ENCODE measurements around the gene DOCK9.

DOCK9 gene

DNA sequence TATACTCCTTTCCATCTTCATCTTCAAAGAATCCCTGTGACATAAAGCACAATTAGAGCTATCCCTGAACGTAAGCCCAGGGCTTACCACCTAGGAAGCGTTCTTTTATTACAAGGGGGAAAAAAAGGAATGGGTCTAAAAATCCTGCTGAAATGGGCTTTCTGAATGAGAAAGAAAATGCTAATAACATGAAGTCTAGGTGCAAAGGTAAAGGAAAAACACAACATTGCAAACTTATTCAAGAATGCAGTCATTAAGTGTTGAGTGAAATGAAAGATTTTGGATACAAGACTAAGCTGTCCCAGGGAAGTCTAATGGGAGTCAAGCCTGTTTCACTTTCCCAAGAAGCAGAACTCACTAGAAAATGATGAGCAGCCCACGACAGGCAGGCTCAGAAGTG, 170.1 kb downstream of the DOCK9 start:
- H2BK5ac ChIP-seq (ENCODE audit: low read depth, low read length, poor library complexity, severe bottlenecking), result no peak overlapping the region
- H2BK12ac ChIP-seq (ENCODE audit: low read length in 2 of 2), result no peak overlapping the region
- no peak overlapping the region for H3K18ac ChIP-seq (ENCODE audit: low read depth in 1 of 2, low read length in 2 of 2)
- no peak overlapping the region for H3K4me3 ChIP-seq (ENCODE audit: insufficient read depth in 1 of 2, low read depth in 1 of 2, low read length in 2 of 2)
- DNase-seq, result no peak
- no peak overlapping the region for H3K14ac ChIP-seq (ENCODE audit: low read length in 2 of 2)
- no peak overlapping the region for H2AK5ac ChIP-seq (ENCODE audit: low read length, severe bottlenecking)
- H2AFZ ChIP-seq (ENCODE audit: low read depth, low read length), result no peak overlapping the region
- H2BK120ac ChIP-seq (ENCODE audit: low read depth, low read length), result no peak overlapping the region
- H3K9me3 ChIP-seq (ENCODE audit: control insufficient read depth, low read length), result no peaks in the 10 kb centered on the region
- H3K4ac ChIP-seq (ENCODE audit: low read depth in 1 of 2, low read length in 2 of 2), result no peak overlapping the region
- no peak overlapping the region for H3K23ac ChIP-seq (ENCODE audit: low read length in 2 of 2)
- peaks cover 17 to 28% of the 10 kb centered on the region in 2 experiments for H3K36me3 ChIP-seq (ENCODE audit: control insufficient read depth in 1 of 2, insufficient read depth in 2 of 2, low read depth in 1 of 2, low read length in 2 of 2)
- no peaks in the 10 kb centered on the region for H3K4me1 ChIP-seq (ENCODE audit: control insufficient read depth, insufficient read depth, low read depth, low read length)
- H3K27me3 ChIP-seq (ENCODE audit: control insufficient read depth in 1 of 2, insufficient read depth in 1 of 2, low read length in 2 of 2), result no peaks in the 10 kb centered on the region
- no peak overlapping the region for H2BK15ac ChIP-seq (ENCODE audit: low read depth, poor library complexity, severe bottlenecking)
- H3K9ac ChIP-seq (ENCODE audit: low read length), result no peak overlapping the region
- H3K79me1 ChIP-seq (replicated peaks; ENCODE audit: low read length, poor library complexity, severe bottlenecking), result peaks cover 1% of the 10 kb centered on the region
- no peak overlapping the region for H3K4me2 ChIP-seq (ENCODE audit: low read length, poor library complexity, severe bottlenecking)
- H4K8ac ChIP-seq (ENCODE audit: low read length), result no peak overlapping the region
- 75% methylated on average over 3 of the region's 3 CpGs for WGBS
- H3K27ac ChIP-seq (ENCODE audit: low read length, poor library complexity, severe bottlenecking), result no peak overlapping the region
- no peak overlapping the region for H4K91ac ChIP-seq (ENCODE audit: low read length)

DNA sequence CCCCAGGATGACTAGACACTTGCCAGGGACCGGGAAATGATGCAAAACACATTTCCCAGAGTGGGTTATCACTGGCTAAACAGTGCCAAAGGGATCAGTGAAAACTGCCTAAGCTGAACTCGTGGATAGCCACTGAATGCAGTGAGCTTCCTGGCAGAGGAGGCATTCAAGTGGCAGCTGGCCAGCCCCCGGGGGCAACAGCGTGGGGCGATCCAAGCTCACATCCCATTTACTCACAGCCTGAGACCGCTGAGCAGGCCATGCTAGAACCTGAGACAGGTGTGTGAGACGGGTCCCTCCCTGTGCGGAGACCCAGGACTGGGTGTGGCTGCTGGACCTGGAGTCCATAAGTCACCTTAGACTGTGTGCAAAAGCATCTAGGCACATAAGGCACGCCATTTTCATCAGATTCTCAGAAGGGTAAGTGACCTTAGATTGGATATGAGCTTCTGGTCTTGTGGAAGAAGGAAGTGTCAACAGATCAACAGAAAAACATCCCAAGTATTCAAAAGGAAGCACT, 173.5 kb downstream of the DOCK9 start:
- Histone ChIP-seq H3K14ac (ENCODE audit: low read length in 2 of 2) (no peak overlapping the region), H4K91ac (ENCODE audit: low read length) (no peak overlapping the region), H3K4me3 (ENCODE audit: insufficient read depth in 1 of 2, low read depth in 1 of 2, low read length in 2 of 2) (no peak overlapping the region), H3K4me1 (ENCODE audit: control insufficient read depth, insufficient read depth, low read depth, low read length) (no peaks in the 10 kb centered on the region), H3K18ac (ENCODE audit: low read depth in 1 of 2, low read length in 2 of 2) (no peak overlapping the region), H3K79me1 (replicated peaks; ENCODE audit: low read length, poor library complexity, severe bottlenecking) (peaks cover 1% of the 10 kb centered on the region), H3K4me2 (ENCODE audit: low read length, poor library complexity, severe bottlenecking) (no peak overlapping the region), H3K36me3 (ENCODE audit: control insufficient read depth in 1 of 2, insufficient read depth in 2 of 2, low read depth in 1 of 2, low read length in 2 of 2) (peaks cover 13 to 37% of the 10 kb centered on the region in 2 experiments), H3K9ac (ENCODE audit: low read length) (no peak overlapping the region), H2BK12ac (ENCODE audit: low read length in 2 of 2) (no peak overlapping the region), H3K23ac (ENCODE audit: low read length in 2 of 2) (no peak overlapping the region), H2AK5ac (ENCODE audit: low read length, severe bottlenecking) (no peak overlapping the region), H4K8ac (ENCODE audit: low read length) (no peak overlapping the region), H3K4ac (ENCODE audit: low read depth in 1 of 2, low read length in 2 of 2) (no peak overlapping the region), H3K27ac (ENCODE audit: low read length, poor library complexity, severe bottlenecking) (no peak overlapping the region), H2BK120ac (ENCODE audit: low read depth, low read length) (no peak overlapping the region), H3K9me3 (ENCODE audit: control insufficient read depth, low read length) (no peaks in the 10 kb centered on the region), H2BK15ac (ENCODE audit: low read depth, poor library complexity, severe bottlenecking) (no peak overlapping the region), H2AFZ (ENCODE audit: low read depth, low read length) (no peak overlapping the region), H2BK5ac (ENCODE audit: low read depth, low read length, poor library complexity, severe bottlenecking) (no peak overlapping the region), H3K27me3 (ENCODE audit: control insufficient read depth in 1 of 2, insufficient read depth in 1 of 2, low read length in 2 of 2) (no peaks in the 10 kb centered on the region)
- WGBS, result 87% methylated on average over 9 of the region's 9 CpGs
- DNase-seq, result no peak

DNA sequence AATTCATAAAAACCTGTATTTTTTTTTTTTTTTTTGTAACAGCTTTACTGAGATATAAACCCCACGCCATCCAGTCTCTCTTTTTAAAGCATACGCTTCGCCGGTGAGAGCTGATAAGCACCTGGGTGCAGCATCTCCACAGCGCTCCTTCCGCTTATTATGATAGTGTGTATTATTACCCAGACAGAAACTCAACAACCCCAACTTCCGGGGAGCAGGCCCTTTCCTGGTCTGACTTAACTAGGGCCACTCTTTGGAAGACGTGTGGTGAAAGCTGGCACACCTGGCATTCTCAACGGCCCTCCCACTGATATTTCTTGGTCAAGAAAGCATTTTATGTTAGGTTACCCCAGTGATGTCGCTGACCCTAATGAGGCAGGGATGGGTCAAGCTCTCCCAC, 173.9 kb downstream of the DOCK9 start:
- WGBS, result 98% methylated on average over 9 of the region's 10 CpGs

DNA sequence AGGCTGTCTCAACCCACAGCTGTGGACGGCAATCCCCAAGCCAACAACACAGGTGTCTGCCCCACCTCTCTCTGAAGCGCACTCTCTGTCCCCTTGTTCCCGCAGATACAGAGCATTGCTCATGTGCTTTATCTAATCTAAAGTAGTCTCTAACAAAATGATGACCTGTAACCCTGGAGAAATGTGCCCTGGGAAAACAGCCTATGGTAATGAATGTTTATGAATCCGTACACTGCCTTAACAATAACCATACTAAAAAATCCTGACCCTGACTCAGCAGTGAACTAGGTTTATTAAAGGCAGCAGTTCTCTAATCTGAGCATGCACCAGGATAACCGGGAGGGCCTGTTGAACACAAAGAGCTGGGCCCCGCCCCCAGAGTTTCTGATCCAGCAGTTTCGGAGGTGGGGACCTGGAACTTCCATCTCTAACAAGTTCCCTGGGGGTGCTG, 174.7 kb downstream of the DOCK9 start:
- H3K4me1 ChIP-seq (ENCODE audit: control insufficient read depth, insufficient read depth, low read depth, low read length), result no peaks in the 10 kb centered on the region
- H2BK12ac ChIP-seq (ENCODE audit: low read length in 2 of 2), result no peak overlapping the region
- 88% methylated on average over 7 of the region's 7 CpGs for WGBS
- H3K9me3 ChIP-seq (ENCODE audit: control insufficient read depth, low read length), result no peaks in the 10 kb centered on the region
- H3K23ac ChIP-seq (ENCODE audit: low read length in 2 of 2), result no peak overlapping the region
- H2BK120ac ChIP-seq (ENCODE audit: low read depth, low read length), result no peak overlapping the region
- H3K4me2 ChIP-seq (ENCODE audit: low read length, poor library complexity, severe bottlenecking), result no peak overlapping the region
- H3K4me3 ChIP-seq (ENCODE audit: insufficient read depth in 1 of 2, low read depth in 1 of 2, low read length in 2 of 2), result no peak overlapping the region
- DNase-seq, result no peak
- H3K27me3 ChIP-seq (ENCODE audit: control insufficient read depth in 1 of 2, insufficient read depth in 1 of 2, low read length in 2 of 2), result no peaks in the 10 kb centered on the region
- H2AK5ac ChIP-seq (ENCODE audit: low read length, severe bottlenecking), result no peak overlapping the region
- no peak overlapping the region for H2BK15ac ChIP-seq (ENCODE audit: low read depth, poor library complexity, severe bottlenecking)
- peaks cover 10 to 41% of the 10 kb centered on the region in 2 experiments for H3K36me3 ChIP-seq (ENCODE audit: control insufficient read depth in 1 of 2, insufficient read depth in 2 of 2, low read depth in 1 of 2, low read length in 2 of 2)
- H2BK5ac ChIP-seq (ENCODE audit: low read depth, low read length, poor library complexity, severe bottlenecking), result no peak overlapping the region
- H3K79me1 ChIP-seq (replicated peaks; ENCODE audit: low read length, poor library complexity, severe bottlenecking), result peaks cover 1% of the 10 kb centered on the region
- H3K27ac ChIP-seq (ENCODE audit: low read length, poor library complexity, severe bottlenecking), result no peak overlapping the region
- H4K91ac ChIP-seq (ENCODE audit: low read length), result no peak overlapping the region
- no peak overlapping the region for H3K14ac ChIP-seq (ENCODE audit: low read length in 2 of 2)
- H3K18ac ChIP-seq (ENCODE audit: low read depth in 1 of 2, low read length in 2 of 2), result no peak overlapping the region
- H2AFZ ChIP-seq (ENCODE audit: low read depth, low read length), result no peak overlapping the region
- no peak overlapping the region for H3K9ac ChIP-seq (ENCODE audit: low read length)
- H3K4ac ChIP-seq (ENCODE audit: low read depth in 1 of 2, low read length in 2 of 2), result no peak overlapping the region
- H4K8ac ChIP-seq (ENCODE audit: low read length), result no peak overlapping the region

More for the DNA sequence above, 173.9 kb downstream of the DOCK9 start:
- Histone ChIP-seq H3K4ac (ENCODE audit: low read depth in 1 of 2, low read length in 2 of 2) (no peak overlapping the region), H3K23ac (ENCODE audit: low read length in 2 of 2) (no peak overlapping the region), H3K4me2 (ENCODE audit: low read length, poor library complexity, severe bottlenecking) (no peak overlapping the region), H3K4me1 (ENCODE audit: control insufficient read depth, insufficient read depth, low read depth, low read length) (no peaks in the 10 kb centered on the region), H3K9ac (ENCODE audit: low read length) (no peak overlapping the region), H3K18ac (ENCODE audit: low read depth in 1 of 2, low read length in 2 of 2) (no peak overlapping the region), H2BK15ac (ENCODE audit: low read depth, poor library complexity, severe bottlenecking) (no peak overlapping the region), H3K36me3 (ENCODE audit: control insufficient read depth in 1 of 2, insufficient read depth in 2 of 2, low read depth in 1 of 2, low read length in 2 of 2) (peaks cover 10 to 34% of the 10 kb centered on the region in 2 experiments), H4K91ac (ENCODE audit: low read length) (no peak overlapping the region), H3K27ac (ENCODE audit: low read length, poor library complexity, severe bottlenecking) (no peak overlapping the region), H2BK5ac (ENCODE audit: low read depth, low read length, poor library complexity, severe bottlenecking) (no peak overlapping the region), H2BK12ac (ENCODE audit: low read length in 2 of 2) (no peak overlapping the region), H3K9me3 (ENCODE audit: control insufficient read depth, low read length) (no peaks in the 10 kb centered on the region), H3K27me3 (ENCODE audit: control insufficient read depth in 1 of 2, insufficient read depth in 1 of 2, low read length in 2 of 2) (no peaks in the 10 kb centered on the region), H3K79me1 (replicated peaks; ENCODE audit: low read length, poor library complexity, severe bottlenecking) (peaks cover 1% of the 10 kb centered on the region), H2AK5ac (ENCODE audit: low read length, severe bottlenecking) (no peak overlapping the region), H4K8ac (ENCODE audit: low read length) (no peak overlapping the region), H2BK120ac (ENCODE audit: low read depth, low read length) (no peak overlapping the region), H3K14ac (ENCODE audit: low read length in 2 of 2) (no peak overlapping the region), H3K4me3 (ENCODE audit: insufficient read depth in 1 of 2, low read depth in 1 of 2, low read length in 2 of 2) (no peak overlapping the region), H2AFZ (ENCODE audit: low read depth, low read length) (no peak overlapping the region)
- no peak for DNase-seq

All from mesenchymal stem cell (in vitro differentiated cells and primary cell).